ENCODE results near the gene P4HA2. TPM values are rescaled to one million over a fixed set of nuclear protein-coding genes. Genes with fewer than 3 reads are reported as not detected.

Gene P4HA2
- total and polyA plus RNA-seq, 2 experiments from 2014 or later, result 5.9 to 8.0 TPM

DNA sequence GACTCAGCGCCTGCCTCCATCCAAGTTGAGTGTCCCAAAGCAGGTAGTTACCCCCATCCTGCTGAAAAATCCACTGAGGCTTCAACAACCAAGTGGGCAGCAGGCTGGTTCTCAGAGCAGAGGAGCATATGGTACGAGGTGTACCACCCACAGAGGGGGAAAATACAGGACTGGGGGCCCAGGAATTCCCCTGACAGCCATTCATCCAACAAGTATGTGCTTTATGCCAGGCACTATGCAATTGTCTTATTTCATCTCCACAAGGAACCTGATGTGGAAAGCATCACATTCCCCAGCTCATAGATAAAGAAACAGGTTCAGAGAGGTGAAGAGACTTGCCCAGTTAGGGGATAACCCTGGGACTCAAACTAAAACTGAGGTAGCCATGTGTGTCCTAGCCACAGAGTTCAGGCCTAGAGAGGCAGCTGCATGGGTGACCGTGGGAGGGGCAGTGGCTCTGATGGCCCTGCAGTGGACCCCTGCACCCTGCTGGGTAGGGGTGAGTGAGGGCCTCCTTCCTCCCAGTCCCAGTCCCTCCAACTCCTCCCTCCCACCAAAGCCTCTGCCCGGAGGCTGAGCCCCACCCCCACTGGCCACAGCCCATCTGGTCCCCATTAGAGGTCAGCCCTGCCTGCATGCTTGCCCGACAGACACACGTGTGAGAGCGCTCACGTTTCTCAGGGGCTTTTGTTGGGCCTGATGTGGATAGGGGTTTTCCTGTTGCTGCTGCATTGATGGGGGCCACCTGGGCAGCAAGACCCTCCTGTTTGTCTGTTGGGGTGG is 41.3 kb upstream of the P4HA2 start:
- no peaks in the 10 kb centered on the region for H3K9me2 ChIP-seq (ENCODE audit: insufficient read depth)
- no peak for TF ChIP-seq EZH2phosphoT487 (IDR thresholded peaks at IDR 0.05; ENCODE audit: unreplicated experiment)
- TF ChIP-seq ZNF331 (CRISPR knock-in tag; IDR thresholded peaks at IDR 0.05; ENCODE audit: low read depth), result no peak
- TF ChIP-seq, protein P1, sequence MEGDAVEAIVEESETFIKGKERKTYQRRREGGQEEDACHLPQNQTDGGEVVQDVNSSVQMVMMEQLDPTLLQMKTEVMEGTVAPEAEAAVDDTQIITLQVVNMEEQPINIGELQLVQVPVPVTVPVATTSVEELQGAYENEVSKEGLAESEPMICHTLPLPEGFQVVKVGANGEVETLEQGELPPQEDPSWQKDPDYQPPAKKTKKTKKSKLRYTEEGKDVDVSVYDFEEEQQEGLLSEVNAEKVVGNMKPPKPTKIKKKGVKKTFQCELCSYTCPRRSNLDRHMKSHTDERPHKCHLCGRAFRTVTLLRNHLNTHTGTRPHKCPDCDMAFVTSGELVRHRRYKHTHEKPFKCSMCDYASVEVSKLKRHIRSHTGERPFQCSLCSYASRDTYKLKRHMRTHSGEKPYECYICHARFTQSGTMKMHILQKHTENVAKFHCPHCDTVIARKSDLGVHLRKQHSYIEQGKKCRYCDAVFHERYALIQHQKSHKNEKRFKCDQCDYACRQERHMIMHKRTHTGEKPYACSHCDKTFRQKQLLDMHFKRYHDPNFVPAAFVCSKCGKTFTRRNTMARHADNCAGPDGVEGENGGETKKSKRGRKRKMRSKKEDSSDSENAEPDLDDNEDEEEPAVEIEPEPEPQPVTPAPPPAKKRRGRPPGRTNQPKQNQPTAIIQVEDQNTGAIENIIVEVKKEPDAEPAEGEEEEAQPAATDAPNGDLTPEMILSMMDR (conservative IDR thresholded peaks at IDR 0.05; ENCODE audit: low read depth in 2 of 2), result no peak
- no peak for TF ChIP-seq CREB1 (CRISPR knock-in tag; IDR thresholded peaks at IDR 0.05; ENCODE audit: low read depth)
- TF ChIP-seq STAT1 (IDR thresholded peaks at IDR 0.05; ENCODE audit: unreplicated experiment), result no peak
- TF ChIP-seq, protein P2, sequence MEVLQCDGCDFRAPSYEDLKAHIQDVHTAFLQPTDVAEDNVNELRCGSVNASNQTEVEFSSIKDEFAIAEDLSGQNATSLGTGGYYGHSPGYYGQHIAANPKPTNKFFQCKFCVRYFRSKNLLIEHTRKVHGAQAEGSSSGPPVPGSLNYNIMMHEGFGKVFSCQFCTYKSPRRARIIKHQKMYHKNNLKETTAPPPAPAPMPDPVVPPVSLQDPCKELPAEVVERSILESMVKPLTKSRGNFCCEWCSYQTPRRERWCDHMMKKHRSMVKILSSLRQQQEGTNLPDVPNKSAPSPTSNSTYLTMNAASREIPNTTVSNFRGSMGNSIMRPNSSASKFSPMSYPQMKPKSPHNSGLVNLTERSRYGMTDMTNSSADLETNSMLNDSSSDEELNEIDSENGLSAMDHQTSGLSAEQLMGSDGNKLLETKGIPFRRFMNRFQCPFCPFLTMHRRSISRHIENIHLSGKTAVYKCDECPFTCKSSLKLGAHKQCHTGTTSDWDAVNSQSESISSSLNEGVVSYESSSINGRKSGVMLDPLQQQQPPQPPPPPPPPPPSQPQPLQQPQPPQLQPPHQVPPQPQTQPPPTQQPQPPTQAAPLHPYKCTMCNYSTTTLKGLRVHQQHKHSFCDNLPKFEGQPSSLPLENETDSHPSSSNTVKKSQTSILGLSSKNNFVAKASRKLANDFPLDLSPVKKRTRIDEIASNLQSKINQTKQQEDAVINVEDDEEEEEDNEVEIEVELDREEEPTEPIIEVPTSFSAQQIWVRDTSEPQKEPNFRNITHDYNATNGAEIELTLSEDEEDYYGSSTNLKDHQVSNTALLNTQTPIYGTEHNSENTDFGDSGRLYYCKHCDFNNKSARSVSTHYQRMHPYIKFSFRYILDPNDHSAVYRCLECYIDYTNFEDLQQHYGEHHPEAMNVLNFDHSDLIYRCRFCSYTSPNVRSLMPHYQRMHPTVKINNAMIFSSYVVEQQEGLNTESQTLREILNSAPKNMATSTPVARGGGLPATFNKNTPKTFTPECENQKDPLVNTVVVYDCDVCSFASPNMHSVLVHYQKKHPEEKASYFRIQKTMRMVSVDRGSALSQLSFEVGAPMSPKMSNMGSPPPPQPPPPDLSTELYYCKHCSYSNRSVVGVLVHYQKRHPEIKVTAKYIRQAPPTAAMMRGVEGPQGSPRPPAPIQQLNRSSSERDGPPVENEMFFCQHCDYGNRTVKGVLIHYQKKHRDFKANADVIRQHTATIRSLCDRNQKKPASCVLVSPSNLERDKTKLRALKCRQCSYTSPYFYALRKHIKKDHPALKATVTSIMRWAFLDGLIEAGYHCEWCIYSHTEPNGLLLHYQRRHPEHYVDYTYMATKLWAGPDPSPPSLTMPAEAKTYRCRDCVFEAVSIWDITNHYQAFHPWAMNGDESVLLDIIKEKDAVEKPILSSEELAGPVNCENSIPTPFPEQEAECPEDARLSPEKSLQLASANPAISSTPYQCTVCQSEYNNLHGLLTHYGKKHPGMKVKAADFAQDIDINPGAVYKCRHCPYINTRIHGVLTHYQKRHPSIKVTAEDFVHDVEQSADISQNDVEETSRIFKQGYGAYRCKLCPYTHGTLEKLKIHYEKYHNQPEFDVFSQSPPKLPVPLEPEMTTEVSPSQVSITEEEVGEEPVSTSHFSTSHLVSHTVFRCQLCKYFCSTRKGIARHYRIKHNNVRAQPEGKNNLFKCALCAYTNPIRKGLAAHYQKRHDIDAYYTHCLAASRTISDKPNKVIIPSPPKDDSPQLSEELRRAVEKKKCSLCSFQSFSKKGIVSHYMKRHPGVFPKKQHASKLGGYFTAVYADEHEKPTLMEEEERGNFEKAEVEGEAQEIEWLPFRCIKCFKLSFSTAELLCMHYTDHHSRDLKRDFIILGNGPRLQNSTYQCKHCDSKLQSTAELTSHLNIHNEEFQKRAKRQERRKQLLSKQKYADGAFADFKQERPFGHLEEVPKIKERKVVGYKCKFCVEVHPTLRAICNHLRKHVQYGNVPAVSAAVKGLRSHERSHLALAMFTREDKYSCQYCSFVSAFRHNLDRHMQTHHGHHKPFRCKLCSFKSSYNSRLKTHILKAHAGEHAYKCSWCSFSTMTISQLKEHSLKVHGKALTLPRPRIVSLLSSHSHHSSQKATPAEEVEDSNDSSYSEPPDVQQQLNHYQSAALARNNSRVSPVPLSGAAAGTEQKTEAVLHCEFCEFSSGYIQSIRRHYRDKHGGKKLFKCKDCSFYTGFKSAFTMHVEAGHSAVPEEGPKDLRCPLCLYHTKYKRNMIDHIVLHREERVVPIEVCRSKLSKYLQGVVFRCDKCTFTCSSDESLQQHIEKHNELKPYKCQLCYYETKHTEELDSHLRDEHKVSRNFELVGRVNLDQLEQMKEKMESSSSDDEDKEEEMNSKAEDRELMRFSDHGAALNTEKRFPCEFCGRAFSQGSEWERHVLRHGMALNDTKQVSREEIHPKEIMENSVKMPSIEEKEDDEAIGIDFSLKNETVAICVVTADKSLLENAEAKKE (CRISPR knock-in tag; IDR thresholded peaks at IDR 0.05), result no peak
- TF ChIP-seq, protein P3, sequence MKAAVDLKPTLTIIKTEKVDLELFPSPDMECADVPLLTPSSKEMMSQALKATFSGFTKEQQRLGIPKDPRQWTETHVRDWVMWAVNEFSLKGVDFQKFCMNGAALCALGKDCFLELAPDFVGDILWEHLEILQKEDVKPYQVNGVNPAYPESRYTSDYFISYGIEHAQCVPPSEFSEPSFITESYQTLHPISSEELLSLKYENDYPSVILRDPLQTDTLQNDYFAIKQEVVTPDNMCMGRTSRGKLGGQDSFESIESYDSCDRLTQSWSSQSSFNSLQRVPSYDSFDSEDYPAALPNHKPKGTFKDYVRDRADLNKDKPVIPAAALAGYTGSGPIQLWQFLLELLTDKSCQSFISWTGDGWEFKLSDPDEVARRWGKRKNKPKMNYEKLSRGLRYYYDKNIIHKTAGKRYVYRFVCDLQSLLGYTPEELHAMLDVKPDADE (IDR thresholded peaks at IDR 0.05), result no peak
- TF ChIP-seq NANOG (IDR thresholded peaks at IDR 0.05; ENCODE audit: borderline replicate concordance), result no peak
- H3K36me3 Mint-ChIP-seq (ENCODE audit: low read depth), result no peaks in the 10 kb centered on the region
- H3K9me3 Mint-ChIP-seq, result no peaks in the 10 kb centered on the region
- H3K27ac ChIP-seq (ENCODE audit: low read depth), result no peak overlapping the region
- H3K27me3 Mint-ChIP-seq (ENCODE audit: insufficient read depth, low read depth, poor library complexity), result peaks cover 3% of the 10 kb centered on the region
- no peaks in the 10 kb centered on the region for H3K4me1 ChIP-seq (ENCODE audit: insufficient read depth)
- no peak overlapping the region for H2AFZ ChIP-seq
- no peak for ATAC-seq
- H3K36me3 ChIP-seq (ENCODE audit: insufficient read depth), result no peaks in the 10 kb centered on the region
- no peaks in the 10 kb centered on the region for H3K27me3 ChIP-seq (ENCODE audit: insufficient read depth)
- no peaks in the 10 kb centered on the region for H4K20me1 ChIP-seq (replicated peaks; ENCODE audit: insufficient read depth)
- H3K4me3 Mint-ChIP-seq, result no peak overlapping the region
- H3K4me3 ChIP-seq, result no peak overlapping the region
- no peak for DNase-seq (ENCODE audit: low spot score)
- peaks cover 5% of the 10 kb centered on the region; the same call in 1 of the 2 replicates for H3F3A ChIP-seq (replicated peaks; ENCODE audit: low read depth)
- H3K79me2 ChIP-seq (replicated peaks; ENCODE audit: insufficient read depth), result no peaks in the 10 kb centered on the region
- no peak overlapping the region for H3K4me2 ChIP-seq
- no peak overlapping the region for H3K27ac Mint-ChIP-seq
- H3K4me1 Mint-ChIP-seq, result peaks cover 9% of the 10 kb centered on the region

Measured in GM23338 (cell line).